ENCODE measurements around the gene ALPG. TPM values are rescaled to one million over a fixed set of nuclear protein-coding genes. Genes with fewer than 3 reads are reported as not detected.
"Not testable (repeated sequence)": the region's sequence is repeated elsewhere in the genome, so short reads cannot be mapped to it uniquely, and the experiment has no call there.

Gene ALPG
- total RNA-seq, 1 experiment from 2014 or later, result not detected

- DNase-seq (ENCODE audit: low spot score), result no peak
These were observed 12.8 kb downstream of the ALPG start for GRCh38 chr2:232419245-232420072.

GRCh38 chr2:232420073-232420454 is 13.4 kb downstream of the ALPG start:
- DNase-seq (ENCODE audit: low spot score), result no peak

GRCh38 chr2:232420463-232421188 is 14.0 kb downstream of the ALPG start:
- peak; percentile 44 for DNase-seq (ENCODE audit: low spot score)

- no peak for DNase-seq (ENCODE audit: low spot score)
These were observed 14.6 kb downstream of the ALPG start for GRCh38 chr2:232421189-232421785.

- DNase-seq (ENCODE audit: low spot score), result no peak
These were observed 15.4 kb downstream of the ALPG start for GRCh38 chr2:232422051-232422450.

GRCh38 chr2:232422996-232423395 is 16.4 kb downstream of the ALPG start:
- not testable (repeated sequence) for DNase-seq (ENCODE audit: low spot score)

GRCh38 chr2:232423407-232423806 is 16.8 kb downstream of the ALPG start:
- not testable (repeated sequence) for DNase-seq (ENCODE audit: low spot score)

- DNase-seq (ENCODE audit: low spot score), result no peak
These were observed 25.3 kb downstream of the ALPG start for GRCh38 chr2:232431705-232432590.

- DNase-seq (ENCODE audit: low spot score), result no peak
These were observed 26.0 kb downstream of the ALPG start for GRCh38 chr2:232432598-232433184.

- not testable (repeated sequence) for DNase-seq (ENCODE audit: low spot score)
These were observed 27.0 kb downstream of the ALPG start for GRCh38 chr2:232433622-232434021.

- no peak for DNase-seq (ENCODE audit: low spot score)
These were observed 27.4 kb downstream of the ALPG start for GRCh38 chr2:232434091-232434490.

GRCh38 chr2:232434563-232435374 is 28.1 kb downstream of the ALPG start:
- DNase-seq (ENCODE audit: low spot score), result no peak

- no peak for DNase-seq (ENCODE audit: low spot score)
These were observed 28.7 kb downstream of the ALPG start for GRCh38 chr2:232435375-232435648.

GRCh38 chr2:232435805-232436204 is 29.2 kb downstream of the ALPG start:
- no peak for DNase-seq (ENCODE audit: low spot score)

- no peak for DNase-seq (ENCODE audit: low spot score)
These were observed 29.9 kb downstream of the ALPG start for GRCh38 chr2:232436381-232437194.

- no peak for DNase-seq (ENCODE audit: low spot score)
These were observed 30.5 kb downstream of the ALPG start for GRCh38 chr2:232437195-232437571.

- DNase-seq (ENCODE audit: low spot score), result no peak
These were observed 31.4 kb downstream of the ALPG start for GRCh38 chr2:232438091-232438490.

- peak; percentile 61 for DNase-seq (ENCODE audit: low spot score)
These were observed 32.5 kb downstream of the ALPG start for GRCh38 chr2:232438951-232439757.

- DNase-seq (ENCODE audit: low spot score), result peak; percentile 28
These were observed 33.1 kb downstream of the ALPG start for GRCh38 chr2:232439758-232440135.

Measured in HT-29 (cell line).